GM23338 (cell line): ENCODE results near the gene GHDC.
A peak's percentile ranks its signal among the peaks of the same experiment; 100 is the strongest.

Source experiments
- CREB1 ChIP-seq: fragments of 250-450 bp; sonication (Bioruptor Pico); IDR thresholded peaks from 2 replicates; pipeline ENCODE4 v1.5.0; 2020; ENCODE audit warnings: low read depth, mild to moderate bottlenecking, moderate library complexity
- TF ChIP-seq, protein P1 (sequence below), 2 experiments: fragments of 200-600 bp in 1 of 2; sonication (generic) in 1 of 2; conservative IDR thresholded peaks; 2 replicates each; pipeline versions ENCODE4 v1.5.1 to v1.6.1; 2016 to 2017; ENCODE audit warnings: antibody characterized with exemption in 2 of 2, low read depth in 2 of 2, mild to moderate bottlenecking in 2 of 2, moderate library complexity in 1 of 2

DNA sequence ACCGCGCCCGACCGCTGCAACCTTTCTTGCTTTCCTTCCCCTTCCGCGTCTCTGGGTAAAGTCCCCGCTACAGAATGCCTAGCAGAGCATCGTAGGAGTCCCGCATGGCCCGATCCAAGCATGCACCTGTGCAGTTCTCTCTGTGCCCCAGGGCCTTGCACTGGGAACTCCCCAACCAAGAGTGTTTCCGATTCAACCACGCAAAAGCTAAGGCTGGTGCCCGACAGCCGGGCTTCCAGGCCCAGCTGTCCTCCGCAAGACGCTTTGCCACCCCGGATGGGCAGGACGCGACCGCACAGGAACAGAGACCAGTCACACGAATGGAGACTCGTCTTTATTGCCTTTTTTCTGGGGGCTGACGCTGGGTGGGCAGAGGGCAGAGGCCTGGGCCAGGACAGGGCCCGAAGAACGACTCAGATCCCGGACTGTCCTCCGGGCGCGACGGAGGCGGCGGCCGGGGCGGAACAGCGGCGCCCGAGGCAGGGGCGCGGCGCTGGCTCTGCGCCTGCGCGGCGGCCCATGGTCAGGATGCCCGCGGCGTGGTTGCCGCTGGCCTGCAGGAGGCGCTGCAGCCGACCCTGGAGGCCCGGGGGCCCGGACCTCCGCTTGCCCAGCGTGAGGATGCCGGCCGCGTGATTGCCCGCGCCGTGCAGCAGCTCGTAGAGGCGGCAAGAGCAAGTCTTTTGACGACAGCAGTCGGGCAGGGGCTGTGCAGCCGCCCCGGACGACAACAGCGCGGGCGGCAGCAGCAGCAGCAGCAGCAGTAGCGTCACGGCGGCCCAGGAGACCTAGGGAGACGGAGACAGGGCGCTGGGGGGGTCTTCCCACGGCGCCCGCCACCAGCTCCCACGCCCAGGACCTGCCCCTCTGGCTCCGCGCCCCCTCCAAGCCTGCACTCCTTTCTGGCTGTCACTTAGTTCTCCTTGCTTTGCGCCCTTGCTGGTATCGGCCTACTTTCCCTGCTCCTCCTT, 10.3 kb downstream of the GHDC start:
- TF ChIP-seq, protein P1, sequence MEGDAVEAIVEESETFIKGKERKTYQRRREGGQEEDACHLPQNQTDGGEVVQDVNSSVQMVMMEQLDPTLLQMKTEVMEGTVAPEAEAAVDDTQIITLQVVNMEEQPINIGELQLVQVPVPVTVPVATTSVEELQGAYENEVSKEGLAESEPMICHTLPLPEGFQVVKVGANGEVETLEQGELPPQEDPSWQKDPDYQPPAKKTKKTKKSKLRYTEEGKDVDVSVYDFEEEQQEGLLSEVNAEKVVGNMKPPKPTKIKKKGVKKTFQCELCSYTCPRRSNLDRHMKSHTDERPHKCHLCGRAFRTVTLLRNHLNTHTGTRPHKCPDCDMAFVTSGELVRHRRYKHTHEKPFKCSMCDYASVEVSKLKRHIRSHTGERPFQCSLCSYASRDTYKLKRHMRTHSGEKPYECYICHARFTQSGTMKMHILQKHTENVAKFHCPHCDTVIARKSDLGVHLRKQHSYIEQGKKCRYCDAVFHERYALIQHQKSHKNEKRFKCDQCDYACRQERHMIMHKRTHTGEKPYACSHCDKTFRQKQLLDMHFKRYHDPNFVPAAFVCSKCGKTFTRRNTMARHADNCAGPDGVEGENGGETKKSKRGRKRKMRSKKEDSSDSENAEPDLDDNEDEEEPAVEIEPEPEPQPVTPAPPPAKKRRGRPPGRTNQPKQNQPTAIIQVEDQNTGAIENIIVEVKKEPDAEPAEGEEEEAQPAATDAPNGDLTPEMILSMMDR (conservative IDR thresholded peaks at IDR 0.05; ENCODE audit: low read depth in 2 of 2), result peak; percentile 57 to 80
- TF ChIP-seq CREB1 (CRISPR knock-in tag), result peak; percentile 41; the same call in 1 of the 2 replicates
